HG02763 (cell line): ENCODE results near the gene VPS50.

ENCODE experiments used
- ATAC-seq: cut with Tn5 transposase; IDR thresholded peaks from one replicate; pipeline ENCODE4 v1.9.1; 2021; ENCODE audit warnings: mild to moderate bottlenecking, moderate library complexity; ENCODE audit not compliant: unreplicated experiment

The VPS50 gene

DNA sequence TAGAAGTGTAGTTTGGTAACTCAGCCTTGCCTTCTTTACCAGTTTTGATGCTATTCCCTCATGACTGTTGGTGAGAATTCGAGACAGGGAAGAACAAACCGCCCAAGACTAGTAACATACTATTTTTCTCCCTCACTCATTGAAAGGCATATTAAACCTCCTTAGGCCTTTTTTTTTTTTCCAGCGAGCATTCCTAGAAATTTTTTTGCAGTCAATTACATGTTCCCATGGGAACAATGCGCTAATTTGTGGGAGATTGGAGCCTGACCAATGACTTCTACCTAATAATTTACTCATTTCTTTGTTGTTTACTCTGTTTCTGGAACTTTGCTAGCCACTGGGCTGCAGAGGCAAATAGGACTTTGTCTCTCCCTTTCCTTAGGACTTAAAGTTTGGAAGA lies 6.0 kb downstream of the VPS50 start:
- ATAC-seq, result no peak

DNA sequence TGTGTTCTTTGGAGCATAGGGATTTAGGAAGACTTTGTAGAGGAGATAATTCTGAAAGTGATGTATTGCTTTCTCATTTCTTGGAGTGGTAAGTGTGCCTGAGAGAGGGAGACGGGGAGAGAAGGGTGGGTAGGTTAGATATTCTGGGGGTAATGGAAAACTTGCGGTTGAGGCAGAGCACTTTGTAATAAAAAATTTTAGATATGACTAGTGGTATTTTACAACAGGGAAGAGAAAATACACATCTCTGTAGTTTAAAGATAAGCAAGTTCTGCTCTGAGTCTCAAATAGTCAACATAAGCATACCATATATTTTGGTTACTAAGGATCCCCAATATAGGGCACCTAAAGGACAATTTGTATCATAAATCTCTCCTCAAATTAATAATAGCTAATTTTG lies 6.6 kb downstream of the VPS50 start:
- no peak for ATAC-seq

DNA sequence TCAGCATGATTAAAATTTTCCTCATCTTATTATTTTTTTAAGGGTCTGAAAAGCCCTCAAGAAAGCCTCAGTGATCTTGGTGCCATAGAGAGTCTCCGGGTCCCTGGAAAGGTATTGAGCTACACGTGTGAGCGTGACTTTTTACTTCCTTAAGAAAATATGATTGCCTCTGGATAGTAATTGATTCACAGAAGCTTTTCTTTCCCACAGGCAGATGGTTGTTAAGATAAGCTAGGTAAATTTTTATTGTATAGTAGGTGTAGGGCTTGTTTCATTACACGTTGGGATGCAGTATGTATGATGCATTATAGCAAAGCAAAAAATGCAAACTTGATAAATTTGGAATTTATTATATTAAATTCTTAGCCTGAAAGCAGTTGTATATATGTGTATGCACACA lies 7.7 kb downstream of the VPS50 start:
- ATAC-seq, result no peak

DNA sequence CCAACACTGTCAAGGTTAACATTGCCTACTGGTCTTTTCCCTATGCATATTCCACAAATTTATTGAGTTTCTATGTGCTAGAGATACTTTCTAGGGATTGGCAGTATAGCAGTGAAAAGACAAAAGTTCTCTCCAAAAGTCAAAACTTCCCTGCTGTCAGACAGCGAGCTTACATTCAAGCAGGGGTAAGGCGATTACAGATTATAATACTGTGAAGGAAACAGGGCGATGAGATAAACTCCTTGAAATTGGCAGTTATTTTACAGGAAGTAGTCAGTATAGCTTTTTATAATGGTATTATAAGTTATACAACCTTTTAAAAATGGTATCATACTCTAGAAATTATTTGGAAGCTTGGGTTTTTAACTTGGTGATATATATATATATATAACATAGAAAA lies 9.9 kb downstream of the VPS50 start:
- no peak for ATAC-seq

DNA sequence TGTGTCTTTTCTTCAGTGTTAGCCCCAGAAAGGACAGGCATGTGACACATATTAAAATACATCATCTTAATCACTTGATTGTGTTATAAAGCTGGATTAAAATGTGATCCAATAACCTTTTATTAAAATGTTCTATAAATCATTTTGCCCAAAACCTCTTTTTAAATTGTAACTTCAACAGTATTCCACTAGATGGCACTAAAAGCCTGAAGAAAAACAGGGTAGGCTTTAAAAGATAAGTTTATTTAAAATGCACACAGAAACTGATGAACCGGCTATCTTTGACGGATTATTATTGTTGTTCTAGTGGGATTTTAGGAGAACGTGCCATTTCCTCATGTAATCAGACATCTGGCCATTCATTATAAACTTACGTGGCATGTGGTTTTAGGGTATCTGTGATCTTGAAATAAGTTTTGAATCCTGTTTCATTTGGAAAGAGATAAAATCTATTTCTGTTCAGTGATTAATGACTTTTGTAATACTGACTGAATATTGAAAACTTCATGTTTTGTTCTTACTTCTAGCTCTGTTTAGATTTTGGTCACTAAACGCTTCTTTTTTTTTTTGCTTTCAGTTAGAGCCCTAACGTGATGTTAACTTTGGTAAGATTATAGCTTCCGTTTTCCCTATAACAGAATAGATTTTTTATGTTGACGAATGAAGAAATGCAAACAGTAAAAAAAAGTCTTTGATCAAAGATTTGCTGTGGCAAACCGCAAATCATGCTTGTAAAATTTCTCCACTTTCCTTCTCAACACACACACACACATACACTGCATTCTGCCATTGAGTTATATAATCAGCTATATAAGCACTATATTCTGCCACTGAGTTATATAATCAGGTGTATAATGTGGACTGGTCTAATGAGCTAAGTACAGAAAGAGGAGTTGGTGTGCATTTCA lies 13.6 kb downstream of the VPS50 start:
- no peak for ATAC-seq

DNA sequence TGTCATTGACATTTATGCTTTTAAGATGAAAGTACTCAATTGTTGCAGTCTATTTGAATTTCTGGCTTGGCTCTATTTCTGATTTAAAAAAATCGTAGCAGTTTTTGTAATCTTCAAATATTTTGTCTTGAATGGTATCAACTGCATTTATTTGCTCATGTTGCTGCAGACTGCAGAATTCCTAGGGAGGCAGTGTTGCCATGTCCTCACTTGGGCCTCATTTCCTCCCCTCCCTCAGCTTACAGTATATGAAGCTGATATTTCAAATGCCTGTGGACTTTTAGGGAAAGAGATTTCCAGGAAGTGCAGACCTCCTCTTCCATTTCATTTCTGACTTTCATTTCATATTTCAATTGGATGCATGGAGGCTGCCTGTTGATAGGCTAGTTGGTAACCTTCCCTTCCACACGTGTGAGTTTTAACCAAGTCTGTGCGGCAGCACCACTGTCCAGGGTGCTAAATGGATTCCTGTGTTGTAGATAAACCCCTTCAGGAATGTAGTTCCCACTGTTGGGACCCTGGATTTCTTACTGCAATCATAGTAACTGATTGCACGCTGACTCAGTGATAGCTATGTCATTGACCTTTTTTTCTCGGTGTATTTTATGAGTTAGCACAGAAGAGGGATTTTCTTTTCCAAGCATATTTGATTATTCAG lies 17.5 kb downstream of the VPS50 start:
- ATAC-seq, result no peak

DNA sequence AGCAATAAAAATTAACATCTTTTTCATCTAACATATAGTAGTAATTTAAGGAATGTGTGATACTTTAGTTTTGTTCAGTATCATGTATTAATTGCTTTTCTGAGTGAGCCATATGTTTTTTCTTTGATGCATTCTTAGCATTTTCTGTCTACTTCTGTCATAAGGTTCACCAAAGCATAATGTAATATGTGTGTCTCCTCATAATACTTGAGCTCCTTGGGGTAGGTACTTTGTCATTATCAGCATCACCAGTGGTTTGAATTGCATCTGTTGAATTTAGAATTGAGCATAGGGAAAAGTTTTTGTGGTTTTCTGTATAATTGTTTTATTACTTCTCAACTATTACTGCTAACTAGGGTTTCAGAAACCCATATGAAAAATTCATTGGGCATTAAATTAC lies 26.5 kb downstream of the VPS50 start:
- no peak for ATAC-seq

DNA sequence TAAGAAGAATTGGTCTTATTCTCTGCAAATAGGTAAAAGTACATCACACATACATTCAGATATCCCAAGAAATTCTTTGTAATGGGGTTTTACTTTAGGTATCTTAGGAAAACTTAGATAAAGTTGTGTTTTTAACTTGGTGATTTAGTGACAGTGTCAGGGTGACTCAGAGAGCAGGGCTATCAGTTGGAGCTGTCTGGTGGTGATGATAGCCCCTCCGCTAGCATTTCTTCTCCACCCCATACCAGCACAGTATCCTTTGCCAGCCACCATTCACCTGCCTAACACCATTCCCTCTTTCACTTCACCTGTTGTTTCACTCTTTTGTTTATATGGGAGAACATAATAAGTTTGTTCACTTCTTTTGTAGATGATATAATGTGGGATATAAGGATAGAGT lies 30.4 kb downstream of the VPS50 start:
- ATAC-seq, result no peak

DNA sequence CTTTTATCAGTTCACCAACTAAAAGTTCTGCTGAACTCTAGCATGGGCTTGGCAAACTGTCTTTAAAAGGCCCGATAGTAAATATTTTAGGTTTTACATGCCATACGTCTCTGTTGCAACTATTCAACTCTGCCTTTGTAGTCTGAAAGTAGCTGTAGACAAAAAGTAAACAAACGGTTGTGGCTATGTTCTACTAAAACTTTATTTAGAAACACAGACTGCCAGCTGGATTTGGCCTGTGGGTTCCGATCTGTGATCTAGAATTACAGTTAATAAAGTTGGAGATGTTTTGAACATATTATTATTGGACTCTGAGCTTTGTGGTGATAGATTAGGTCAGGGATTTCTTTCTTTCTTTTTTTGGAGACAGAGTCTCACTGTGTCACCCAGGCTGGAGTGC lies 33.1 kb downstream of the VPS50 start:
- no peak for ATAC-seq

DNA sequence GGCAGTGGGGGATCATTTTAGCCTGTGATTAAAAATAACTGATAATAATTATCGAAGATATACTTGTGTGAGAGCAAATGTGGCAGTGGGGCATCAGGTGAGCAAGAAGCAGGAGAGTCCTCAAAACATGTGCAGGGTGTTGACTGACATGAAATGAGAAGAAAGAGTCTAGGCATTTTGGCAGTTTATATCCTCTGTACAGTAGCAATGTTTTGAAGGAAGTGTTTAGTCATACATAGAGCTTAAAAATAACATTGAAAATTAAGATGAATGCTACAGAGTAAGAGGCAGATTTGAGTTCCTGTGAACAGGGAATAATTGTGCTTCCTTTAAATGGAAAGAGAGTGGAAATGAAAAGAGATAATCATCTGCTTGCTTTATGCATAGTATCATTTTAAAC lies 47.4 kb downstream of the VPS50 start:
- no peak for ATAC-seq

DNA sequence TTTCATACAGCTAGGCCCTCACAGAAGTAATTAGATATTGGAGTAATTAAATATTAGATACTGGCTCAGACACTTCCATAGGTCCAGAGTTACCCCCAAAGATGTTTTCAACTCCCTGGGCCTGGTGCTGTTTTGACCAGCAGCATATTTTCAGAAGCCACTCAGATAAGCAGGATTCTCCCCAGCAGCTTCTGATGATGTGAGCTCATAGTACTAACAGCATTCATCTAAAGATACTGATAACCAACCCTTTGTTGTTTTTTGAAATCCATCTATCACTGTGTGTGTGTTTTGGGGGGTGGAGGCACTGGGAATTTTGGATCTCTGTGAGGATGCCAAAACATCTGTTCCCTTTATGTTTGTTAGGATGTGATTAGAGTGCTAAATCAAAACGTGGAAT lies 52.7 kb downstream of the VPS50 start:
- no peak for ATAC-seq

DNA sequence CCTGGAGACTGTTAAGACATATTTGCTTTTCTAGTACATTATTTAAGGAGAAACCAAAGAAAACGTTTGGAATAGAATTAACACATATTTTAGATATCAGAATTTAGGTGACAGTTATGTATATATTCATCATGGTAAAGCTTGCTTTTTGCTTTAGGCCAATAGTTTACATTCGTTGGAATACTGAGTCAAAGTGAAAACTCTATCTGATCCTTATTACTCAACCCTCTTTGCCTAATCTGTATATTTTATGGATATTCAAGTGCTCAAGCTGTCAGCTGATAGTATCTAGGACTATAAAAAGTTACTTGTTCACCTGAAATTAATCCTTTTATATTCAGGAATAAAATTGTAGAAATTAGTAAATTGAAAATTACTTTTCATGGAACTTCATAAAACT lies 61.1 kb downstream of the VPS50 start:
- no peak for ATAC-seq

DNA sequence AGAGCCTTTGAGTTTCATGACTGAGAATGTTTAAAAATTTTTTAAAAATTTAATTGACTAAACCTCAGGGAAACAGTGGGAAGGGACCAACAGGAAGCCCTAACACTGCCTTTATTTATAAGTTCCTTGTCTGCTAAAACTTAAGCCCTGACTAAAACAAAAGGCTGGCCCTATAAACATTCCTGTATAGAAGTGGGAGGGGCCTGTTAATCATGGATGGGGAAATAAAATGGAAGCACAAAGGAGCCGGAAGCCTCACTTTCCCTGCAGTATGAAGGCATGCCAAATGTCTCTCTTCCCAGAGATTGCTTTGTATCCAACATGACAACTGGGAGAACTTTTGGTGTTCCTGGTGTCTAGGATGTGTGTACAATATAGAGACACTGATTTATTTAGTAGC lies 66.0 kb downstream of the VPS50 start:
- no peak for ATAC-seq

DNA sequence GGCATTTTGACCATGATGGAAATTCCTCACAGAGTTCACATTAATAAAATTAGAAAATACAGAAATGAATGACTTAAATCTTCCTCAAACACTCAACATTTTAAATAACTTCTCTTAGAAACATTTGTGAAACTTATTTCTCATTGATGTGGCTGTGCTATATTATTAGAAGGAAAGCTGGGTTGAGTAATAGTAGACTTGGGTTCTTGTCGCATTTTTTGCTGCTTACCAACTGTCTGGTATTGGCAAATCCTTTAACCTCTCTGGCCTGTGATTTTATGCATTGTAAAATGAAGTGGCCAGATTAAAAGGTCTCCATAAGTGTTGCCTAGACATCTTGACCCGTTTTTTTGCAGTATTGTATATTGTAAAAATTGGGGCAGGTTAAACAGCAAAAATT lies 66.5 kb downstream of the VPS50 start:
- ATAC-seq, result no peak

DNA sequence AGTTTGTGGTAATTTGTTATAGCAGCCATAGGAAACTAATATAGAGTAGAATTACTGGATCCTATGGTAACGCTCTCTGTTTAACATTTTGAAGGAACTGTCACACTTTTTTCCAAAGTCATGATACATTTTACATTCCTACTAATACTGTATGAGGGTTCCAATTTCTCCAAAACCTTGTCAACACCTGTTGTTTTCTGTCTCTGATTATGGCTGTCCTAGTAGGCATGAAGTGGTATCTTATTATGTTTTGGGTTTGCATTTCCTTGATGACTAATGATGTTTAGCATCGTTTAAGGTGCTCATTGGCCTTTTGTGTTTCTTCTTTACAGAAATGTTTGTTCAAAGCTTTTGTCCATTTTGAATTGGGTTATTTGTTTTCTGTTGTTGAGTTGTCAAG lies 69.6 kb downstream of the VPS50 start:
- no peak for ATAC-seq

DNA sequence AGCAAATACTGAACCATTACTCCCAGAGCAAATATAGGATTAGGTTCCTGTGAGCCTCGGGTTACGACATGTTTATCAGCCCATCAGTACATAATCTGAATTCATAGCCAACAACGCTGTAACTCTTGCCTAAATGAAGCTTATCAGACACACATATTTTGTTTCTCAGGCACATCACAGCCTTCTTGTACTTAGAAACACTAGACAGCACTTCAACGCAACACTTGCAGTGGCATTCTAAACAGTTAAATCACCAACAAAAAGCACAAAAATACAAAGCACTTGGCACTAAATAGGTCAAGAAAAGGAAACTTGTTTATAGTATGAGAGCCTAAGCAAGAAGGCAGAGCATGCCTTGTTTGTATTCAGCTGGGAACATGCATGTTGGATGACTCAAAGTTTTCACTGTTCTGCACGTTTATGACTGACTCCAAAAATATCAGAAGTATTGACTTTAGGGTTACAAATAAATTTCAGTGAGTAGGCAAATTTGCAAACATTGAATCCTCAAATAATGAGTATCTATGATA lies 75.0 kb downstream of the VPS50 start:
- ATAC-seq, result no peak

DNA sequence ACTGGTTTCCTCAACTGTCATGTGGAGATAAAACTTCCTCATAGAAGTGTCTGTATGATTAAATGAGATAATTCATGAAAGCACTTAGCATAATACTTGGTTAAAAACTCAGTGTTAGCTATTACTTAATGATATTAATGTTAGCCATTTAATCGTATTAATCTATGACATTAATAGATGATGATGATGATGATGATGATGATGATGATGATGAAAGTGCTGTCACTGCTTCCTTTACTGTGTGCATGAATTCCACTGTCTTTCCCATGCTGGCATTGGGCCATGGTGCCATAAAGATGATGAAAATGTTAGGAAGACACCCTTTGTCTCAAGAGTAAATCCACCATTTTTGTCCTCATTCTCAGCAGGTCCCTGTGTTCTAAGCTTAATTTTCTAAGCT lies 75.8 kb downstream of the VPS50 start:
- ATAC-seq, result no peak

DNA sequence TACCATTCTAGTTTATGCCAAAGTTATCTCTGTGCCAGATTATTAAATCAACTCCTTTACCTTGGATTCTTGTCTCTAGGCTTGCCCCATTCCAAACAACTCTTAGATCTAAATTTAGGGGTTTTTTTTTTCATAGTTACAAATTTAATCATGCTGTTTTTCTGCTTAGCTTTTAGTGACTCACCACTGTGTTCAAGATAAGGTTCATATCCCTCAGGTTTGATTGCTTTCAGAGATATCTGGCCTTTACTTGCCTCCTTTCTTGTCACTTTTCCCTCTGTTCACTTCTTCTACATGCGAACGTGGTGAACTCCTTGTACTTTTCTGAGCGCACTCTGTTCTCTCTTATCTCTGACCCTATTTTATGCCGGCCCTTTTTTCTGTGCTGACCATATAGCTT lies 78.2 kb downstream of the VPS50 start:
- no peak for ATAC-seq

DNA sequence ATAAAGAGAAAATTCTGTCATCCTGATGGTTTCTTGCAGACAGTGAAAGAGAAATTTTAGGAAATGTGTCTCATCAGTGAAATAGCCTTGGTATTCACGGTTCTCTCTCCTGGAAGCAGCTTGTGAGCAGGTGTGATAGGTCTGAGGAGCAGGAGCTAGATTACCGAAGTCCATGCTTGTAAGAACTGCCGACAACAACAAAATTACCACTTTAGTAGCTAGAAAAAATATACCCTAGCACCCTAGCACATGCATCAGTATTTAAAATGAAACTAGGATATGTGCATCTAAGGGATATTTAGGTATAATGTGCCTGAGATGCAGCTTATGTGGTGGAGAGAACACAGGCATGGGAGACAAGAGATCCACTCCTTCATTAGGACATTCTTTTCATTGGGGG lies 82.3 kb downstream of the VPS50 start:
- ATAC-seq, result no peak

DNA sequence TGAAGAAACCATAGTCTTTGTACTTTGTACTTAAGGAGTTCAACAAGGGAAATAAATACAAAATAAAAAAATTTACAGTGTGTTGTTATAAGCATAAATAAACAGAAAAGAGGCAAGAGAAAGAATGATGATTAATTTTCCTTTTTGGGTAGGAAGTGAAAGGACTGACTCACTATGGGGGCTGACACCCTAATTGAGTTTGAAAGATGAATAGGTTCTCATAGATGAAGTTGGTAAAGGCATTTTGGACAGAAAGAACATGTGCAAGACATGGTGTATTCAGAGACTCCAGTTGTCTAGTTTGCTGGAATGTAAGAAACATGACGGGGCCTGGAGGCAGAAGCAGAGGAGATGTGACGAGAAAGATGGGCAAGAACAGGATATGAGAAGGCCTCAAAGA lies 83.7 kb downstream of the VPS50 start:
- no peak for ATAC-seq

DNA sequence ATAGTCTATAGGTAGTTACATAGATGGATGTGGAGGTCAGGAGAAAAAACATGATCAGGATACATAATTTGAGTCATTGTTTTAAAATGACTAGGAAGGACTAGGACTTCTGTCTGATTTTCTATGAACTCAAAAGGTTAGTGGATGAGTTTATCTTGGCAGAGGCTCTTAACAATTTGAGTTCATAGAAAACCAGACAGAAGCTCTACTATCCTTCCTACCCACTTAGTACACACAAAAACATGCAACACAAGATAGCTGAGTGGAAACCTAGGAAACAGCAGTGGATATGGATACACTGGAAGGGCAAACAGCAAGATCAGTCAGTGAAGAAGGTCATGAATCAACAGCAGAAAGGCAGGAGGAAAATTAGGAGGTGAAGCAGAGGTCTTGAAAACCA lies 84.6 kb downstream of the VPS50 start:
- no peak for ATAC-seq

DNA sequence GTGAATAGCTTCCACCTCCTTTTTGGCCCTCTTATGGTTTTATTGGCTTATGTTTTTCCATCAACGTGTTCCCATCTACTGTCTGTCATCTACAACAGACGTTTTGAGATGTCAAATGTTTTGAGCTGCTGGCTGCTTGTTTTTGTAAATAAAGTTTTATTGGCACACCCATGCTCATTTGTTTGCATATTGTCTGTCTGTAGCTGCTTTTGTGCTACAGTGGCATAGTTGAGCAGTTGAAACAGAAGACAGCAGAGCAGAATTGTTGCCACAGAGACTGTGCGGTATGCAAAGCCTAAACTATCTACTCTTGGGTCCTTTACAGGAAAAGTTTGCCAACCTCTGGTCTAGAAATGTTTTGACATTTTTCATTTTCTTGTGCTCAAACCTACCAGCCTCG lies 88.7 kb downstream of the VPS50 start:
- no peak for ATAC-seq
